AG04450 (cell line): Measurements from ENCODE around the gene LTF. TPM values are rescaled to one million over a fixed set of nuclear protein-coding genes. Genes with fewer than 3 reads are reported as not detected.

Experiments
- CTCF ChIA-PET: fragments of 300-600, 350-600 bp; formaldehyde crosslinking; extraction: SDS; loops from one replicate; lab custom pipeline; 2022; ENCODE audit warnings: antibody characterized with exemption, inconsistent platforms; lab: Charles Lee
- POLR2A ChIA-PET: fragments of 350-600 bp; formaldehyde crosslinking; extraction: SDS; loops from one replicate; lab custom pipeline; 2021; ENCODE audit warnings: antibody characterized with exemption, inconsistent platforms; lab: Yijun Ruan, JAX
- DNase-seq: peaks from one replicate; pipeline ENCODE4 v3.0.0-alpha.2; 2011; ENCODE audit warnings: low read depth, low spot score
- H3K27ac ChIP-seq: one replicate; pipeline ENCODE4 v1.5.1; 2012; ENCODE audit warnings: low read depth, low read length, control low read depth
- H3K27me3 ChIP-seq: one replicate; pipeline ENCODE4 v1.6.0; 2012; ENCODE audit warnings: low read length; ENCODE audit not compliant: control insufficient read depth, insufficient read depth
- H3K4me3 ChIP-seq: 2 replicates; pipeline ENCODE4 v1.5.1; 2011; ENCODE audit warnings: mild to moderate bottlenecking, low read depth, low read length, control low read depth
- H3K9me3 ChIP-seq: 2 replicates; pipeline ENCODE4 v1.5.1; 2012; ENCODE audit warnings: low read length; ENCODE audit not compliant: control insufficient read depth, insufficient read depth
- CTCF ChIP-seq: IDR thresholded peaks from 2 replicates; pipeline ENCODE4 v1.5.1; 2011; ENCODE audit warnings: low read depth, low read length, control low read depth, inconsistent platforms
- polyA plus RNA-seq: library from polyadenylated mRNA; depleted of rRNA; stranded (reverse); fragments of >200 nt; gene quantifications from 2 replicates; pipeline ENCODE4 v1.2.3, GENCODE V29; 2011

Gene LTF
- polyA plus RNA-seq, 1 experiment = not detected

- TF ChIP-seq CTCF = no peak
- ChIA-PET CTCF (interaction anchor here (5.7 kb wide), 1 partner anchor 10 kb away, joined by 35 read pairs; no protein-coding TSS in a partner anchor), POLR2A (no interaction called here)
- peaks cover 36% of the 10 kb centered on the region for H3K27me3 ChIP-seq
- H3K9me3 ChIP-seq = no peaks in the 10 kb centered on the region; the same call in 1 of the 2 replicates
- no peak overlapping the region for H3K4me3 ChIP-seq
- no peak overlapping the region for H3K27ac ChIP-seq
- DNase-seq = no peak
Observed at GRCh38 chr3:46478341-46478740, 13.6 kb upstream of the LTF start.

GRCh38 chr3:46477756-46478155 is 13.1 kb upstream of the LTF start:
- CTCF ChIA-PET = interaction anchor here (5.7 kb wide), 1 partner anchor 11 kb away, joined by 35 read pairs; no protein-coding TSS in a partner anchor
- peaks cover 40% of the 10 kb centered on the region for H3K27me3 ChIP-seq
- POLR2A ChIA-PET = no interaction called here
- no peak overlapping the region for H3K4me3 ChIP-seq
- H3K27ac ChIP-seq = no peak overlapping the region
- DNase-seq = no peak
- no peaks in the 10 kb centered on the region; the same call in 1 of the 2 replicates for H3K9me3 ChIP-seq
- no peak for TF ChIP-seq CTCF

GRCh38 chr3:46477145-46477544 is 12.4 kb upstream of the LTF start:
- Histone ChIP-seq H3K4me3 (no peak overlapping the region), H3K27ac (no peak overlapping the region), H3K27me3 (peaks cover 43% of the 10 kb centered on the region), H3K9me3 (no peaks in the 10 kb centered on the region; the same call in 1 of the 2 replicates)
- POLR2A ChIA-PET = no interaction called here
- DNase-seq = no peak
- CTCF ChIA-PET = interaction anchor here (0.6 to 5.7 kb wide), 2 partner anchors 12 to 152 kb away, joined by 3 to 35 read pairs; no protein-coding TSS in a partner anchor
- no peak for TF ChIP-seq CTCF

- Histone ChIP-seq H3K4me3 (no peak overlapping the region), H3K9me3 (no peaks in the 10 kb centered on the region), H3K27ac (no peak overlapping the region), H3K27me3 (peaks cover 49% of the 10 kb centered on the region)
- ChIA-PET POLR2A (no interaction called here), CTCF (no interaction called here)
- DNase-seq = no peak
- TF ChIP-seq CTCF = no peak
Observed at GRCh38 chr3:46472736-46473135, 8.0 kb upstream of the LTF start.

GRCh38 chr3:46471371-46471914 is 6.7 kb upstream of the LTF start:
- POLR2A ChIA-PET = no interaction called here
- Histone ChIP-seq H3K9me3 (no peaks in the 10 kb centered on the region), H3K4me3 (no peak overlapping the region), H3K27ac (no peak overlapping the region), H3K27me3 (peaks cover 47% of the 10 kb centered on the region)
- no peak for TF ChIP-seq CTCF
- DNase-seq = no peak
- CTCF ChIA-PET = interaction anchor here (0.8 kb wide), 1 partner anchor 22 kb away, joined by 3 read pairs; no protein-coding TSS in a partner anchor
